BLaER1 (cell line): ENCODE measurements around the gene RPAIN.
A peak's percentile ranks its signal among the peaks of the same experiment; 100 is the strongest.

ENCODE experiments used
- H3K27ac ChIP-seq: shearing (Covaris generic); formaldehyde crosslinking; 2 replicates; pipeline ENCODE4 v1.8.1; 2022
- H3K27me3 ChIP-seq: shearing (Covaris generic); formaldehyde crosslinking; 2 replicates; pipeline ENCODE4 v1.8.1; 2022
- H3K36me3 ChIP-seq: shearing (Covaris generic); formaldehyde crosslinking; 2 replicates; pipeline ENCODE4 v1.8.1; 2022
- H3K4me1 ChIP-seq: shearing (Covaris generic); formaldehyde crosslinking; 2 replicates; pipeline ENCODE4 v1.8.1; 2022
- H3K4me2 ChIP-seq: shearing (Covaris generic); formaldehyde crosslinking; 2 replicates; pipeline ENCODE4 v1.8.1; 2022
- H3K4me3 ChIP-seq: shearing (Covaris generic); formaldehyde crosslinking; 2 replicates; pipeline ENCODE4 v1.8.1; 2022
- H3K9ac ChIP-seq: shearing (Covaris generic); formaldehyde crosslinking; 2 replicates; pipeline ENCODE4 v1.8.1; 2022
- H3K9me3 ChIP-seq: shearing (Covaris generic); formaldehyde crosslinking; 2 replicates; pipeline ENCODE4 v1.8.1; 2022
- H4K20me1 ChIP-seq: shearing (Covaris generic); formaldehyde crosslinking; 2 replicates; pipeline ENCODE4 v1.8.1; 2022
- Cebpa-rat ChIP-seq: shearing (Covaris generic); IDR thresholded peaks from 2 replicates; pipeline ENCODE4 v1.8.1; 2022

The RPAIN gene

GRCh38 chr17:5419959-5420653 is at the start of gene RPAIN:
Gene RPAIN (plus strand): TSS chr17:5420182. CDS start chr17:5420211, 29 bp downstream.
- Histone ChIP-seq H3K4me3 (peak within 1 kb of the TSS; percentile 80), H3K27me3 (no peaks in the 10 kb centered on the region), H3K27ac (peak within 1 kb of the TSS; percentile 94), H3K4me2 (peak within 1 kb of the TSS; percentile 95), H3K9ac (peak within 1 kb of the TSS; percentile 93), H3K36me3 (peaks cover 67% of the 10 kb centered on the region), H3K9me3 (no peaks in the 10 kb centered on the region), H3K4me1 (peaks cover 47% of the 10 kb centered on the region), H4K20me1 (peaks cover 61% of the 10 kb centered on the region)
- TF ChIP-seq Cebpa-rat: no peak

GRCh38 chr17:5370411-5370810 is 49.6 kb upstream of the RPAIN start:
- TF ChIP-seq Cebpa-rat: no peak
- Histone ChIP-seq H3K27ac (no peak overlapping the region), H4K20me1 (no peaks in the 10 kb centered on the region), H3K27me3 (no peaks in the 10 kb centered on the region), H3K9me3 (no peaks in the 10 kb centered on the region), H3K4me2 (no peak overlapping the region), H3K4me3 (no peak overlapping the region), H3K36me3 (peaks cover 92% of the 10 kb centered on the region), H3K4me1 (peaks cover 26% of the 10 kb centered on the region), H3K9ac (no peak overlapping the region)

- Histone ChIP-seq H3K9ac (peak overlapping the region; percentile 1; the same call in 1 of the 2 replicates), H3K4me2 (peak overlapping the region; percentile 65), H3K27ac (peak overlapping the region; percentile 33; the same call in 1 of the 2 replicates)
Observed at GRCh38 chr17:5373112-5373511, 46.9 kb upstream of the RPAIN start.

GRCh38 chr17:5378566-5379207 is 41.3 kb upstream of the RPAIN start:
- Histone ChIP-seq H3K9me3 (no peaks in the 10 kb centered on the region), H3K27me3 (no peaks in the 10 kb centered on the region), H3K4me1 (peaks cover 10% of the 10 kb centered on the region), H3K9ac (no peak overlapping the region), H3K27ac (no peak overlapping the region), H3K4me2 (no peak overlapping the region), H3K36me3 (peaks cover 99% of the 10 kb centered on the region), H3K4me3 (no peak overlapping the region), H4K20me1 (no peaks in the 10 kb centered on the region)
- no peak for TF ChIP-seq Cebpa-rat

More at GRCh38 chr17:5373112-5373511, 46.9 kb upstream of the RPAIN start:
- no peak for TF ChIP-seq Cebpa-rat
- H3K27me3 ChIP-seq: no peaks in the 10 kb centered on the region
- H3K36me3 ChIP-seq: peaks cover 92% of the 10 kb centered on the region
- no peaks in the 10 kb centered on the region for H4K20me1 ChIP-seq
- H3K4me1 ChIP-seq: peaks cover 26% of the 10 kb centered on the region
- no peak overlapping the region for H3K4me3 ChIP-seq
- no peaks in the 10 kb centered on the region for H3K9me3 ChIP-seq

- TF ChIP-seq Cebpa-rat: no peak
- Histone ChIP-seq H3K4me2 (no peak overlapping the region), H3K36me3 (peaks cover 99% of the 10 kb centered on the region), H3K27me3 (no peaks in the 10 kb centered on the region), H3K27ac (no peak overlapping the region), H3K9me3 (no peaks in the 10 kb centered on the region), H3K9ac (no peak overlapping the region), H3K4me1 (0 out of 2 replicates have a peak, but pooled peaks cover 2% of the 10 kb centered on the region), H4K20me1 (no peaks in the 10 kb centered on the region), H3K4me3 (no peak overlapping the region)
Observed at GRCh38 chr17:5379351-5380107, 40.5 kb upstream of the RPAIN start.

GRCh38 chr17:5380491-5381135 is 39.4 kb upstream of the RPAIN start:
- H3K9me3 ChIP-seq: no peaks in the 10 kb centered on the region
- H3K36me3 ChIP-seq: peaks cover 99% of the 10 kb centered on the region
- H3K4me3 ChIP-seq: no peak overlapping the region
- H3K4me2 ChIP-seq: no peak overlapping the region
- H3K4me1 ChIP-seq: no peaks in the 10 kb centered on the region
- H3K27ac ChIP-seq: no peak overlapping the region
- H3K9ac ChIP-seq: no peak overlapping the region
- TF ChIP-seq Cebpa-rat: no peak
- no peaks in the 10 kb centered on the region for H4K20me1 ChIP-seq
- no peaks in the 10 kb centered on the region for H3K27me3 ChIP-seq

GRCh38 chr17:5381542-5381941 is 38.4 kb upstream of the RPAIN start:
- Histone ChIP-seq H3K27me3 (no peaks in the 10 kb centered on the region), H3K36me3 (peaks cover 99% of the 10 kb centered on the region), H3K4me1 (no peaks in the 10 kb centered on the region), H3K9me3 (no peaks in the 10 kb centered on the region), H3K9ac (no peak overlapping the region), H4K20me1 (no peaks in the 10 kb centered on the region), H3K27ac (no peak overlapping the region), H3K4me2 (no peak overlapping the region), H3K4me3 (no peak overlapping the region)
- no peak for TF ChIP-seq Cebpa-rat

GRCh38 chr17:5391678-5392077 is 28.3 kb upstream of the RPAIN start:
- TF ChIP-seq Cebpa-rat: no peak
- H3K27ac ChIP-seq: no peak overlapping the region
- H3K36me3 ChIP-seq: peaks cover 100% of the 10 kb centered on the region

GRCh38 chr17:5396612-5397011 is 23.4 kb upstream of the RPAIN start:
- Histone ChIP-seq H3K36me3 (peaks cover 99% of the 10 kb centered on the region), H3K27ac (no peak overlapping the region), H3K27me3 (no peaks in the 10 kb centered on the region), H3K9me3 (0 out of 2 replicates have a peak, but pooled peaks cover 4% of the 10 kb centered on the region), H4K20me1 (peaks cover 35% of the 10 kb centered on the region), H3K4me3 (no peak overlapping the region), H3K9ac (no peak overlapping the region), H3K4me1 (no peaks in the 10 kb centered on the region), H3K4me2 (no peak overlapping the region)
- TF ChIP-seq Cebpa-rat: no peak

More at GRCh38 chr17:5391678-5392077, 28.3 kb upstream of the RPAIN start:
- Histone ChIP-seq H3K4me1 (no peaks in the 10 kb centered on the region), H3K9ac (0 out of 2 replicates have a peak overlapping the region, but pooled peaks have one; percentile 6), H3K27me3 (no peaks in the 10 kb centered on the region), H4K20me1 (peaks cover 26% of the 10 kb centered on the region), H3K9me3 (no peaks in the 10 kb centered on the region), H3K4me3 (no peak overlapping the region), H3K4me2 (no peak overlapping the region)
